Measurements from ENCODE around the gene B4GALT2. TPM values are rescaled to one million over a fixed set of nuclear protein-coding genes. Genes with fewer than 3 reads are reported as not detected.

B4GALT2 gene
- total RNA-seq, 1 experiment from 2014 or later, result 31.5 TPM

- no TSS peak for BruUV-seq (replicated peaks)
- intact Hi-C loops (cut with micrococcal nuclease; ENCODE audit: unreplicated experiment), result no loop called here
- H3K4me3 Mint-ChIP-seq (ENCODE audit: unreplicated experiment), result no peak overlapping the region
- ChIA-PET CTCF (interaction anchor here (1.2 kb wide), 1 partner anchor 25 kb away, joined by 3 read pairs; no protein-coding TSS in a partner anchor), POLR2A (no interaction called here)
- H3K4me1 Mint-ChIP-seq (ENCODE audit: low read depth, unreplicated experiment), result no peaks in the 10 kb centered on the region
- no peaks in the 10 kb centered on the region for H3K27me3 Mint-ChIP-seq (ENCODE audit: insufficient read depth, unreplicated experiment)
- H3K27me3 ChIP-seq (replicated peaks; ENCODE audit: control insufficient read depth, insufficient read depth, low read length), result no peaks in the 10 kb centered on the region
- H3K27ac Mint-ChIP-seq (ENCODE audit: unreplicated experiment), result no peak overlapping the region
- H3K36me3 Mint-ChIP-seq (ENCODE audit: insufficient read depth, unreplicated experiment), result peaks cover 13% of the 10 kb centered on the region
- no peak overlapping the region for H3K4me3 ChIP-seq (ENCODE audit: low read depth, low read length)
- TF ChIP-seq CTCF (IDR thresholded peaks at IDR 0.05; ENCODE audit: insufficient read depth in 1 of 2, low read depth in 1 of 2, low read length in 1 of 2, severe bottlenecking in 1 of 2, unreplicated experiment in 1 of 2), result no peak
- no peaks in the 10 kb centered on the region for H3K36me3 ChIP-seq (ENCODE audit: control insufficient read depth, insufficient read depth, low read length)
- DNase-seq, result no peak
- no peaks in the 10 kb centered on the region for H3K9me3 Mint-ChIP-seq (ENCODE audit: unreplicated experiment)
- H3K9me3 ChIP-seq, result no peaks in the 10 kb centered on the region
- H3K4me1 ChIP-seq, result no peaks in the 10 kb centered on the region
Measured at GRCh38 chr1:44010935-44011471, 32.0 kb downstream of the B4GALT2 start.

- Histone ChIP-seq H3K36me3 (ENCODE audit: control insufficient read depth, insufficient read depth, low read length) (no peaks in the 10 kb centered on the region), H3K9me3 (no peaks in the 10 kb centered on the region), H3K27me3 (replicated peaks; ENCODE audit: control insufficient read depth, insufficient read depth, low read length) (no peaks in the 10 kb centered on the region), H3K4me3 (ENCODE audit: low read depth, low read length) (no peak overlapping the region), H3K4me1 (no peaks in the 10 kb centered on the region)
- Mint-ChIP-seq H3K4me3 (ENCODE audit: unreplicated experiment) (no peak overlapping the region), H3K27me3 (ENCODE audit: insufficient read depth, unreplicated experiment) (no peaks in the 10 kb centered on the region), H3K4me1 (ENCODE audit: low read depth, unreplicated experiment) (no peaks in the 10 kb centered on the region), H3K9me3 (ENCODE audit: unreplicated experiment) (no peaks in the 10 kb centered on the region), H3K27ac (ENCODE audit: unreplicated experiment) (no peak overlapping the region), H3K36me3 (ENCODE audit: insufficient read depth, unreplicated experiment) (peaks cover 17% of the 10 kb centered on the region)
- ChIA-PET CTCF (no interaction called here), POLR2A (no interaction called here)
- intact Hi-C loops (cut with micrococcal nuclease; ENCODE audit: unreplicated experiment), result no loop called here
- TF ChIP-seq CTCF (IDR thresholded peaks at IDR 0.05; ENCODE audit: insufficient read depth in 1 of 2, low read depth in 1 of 2, low read length in 1 of 2, severe bottlenecking in 1 of 2, unreplicated experiment in 1 of 2), result no peak
- DNase-seq, result no peak
- no TSS peak for BruUV-seq (replicated peaks)
Measured at GRCh38 chr1:44012404-44012803, 33.4 kb downstream of the B4GALT2 start.

DNA sequence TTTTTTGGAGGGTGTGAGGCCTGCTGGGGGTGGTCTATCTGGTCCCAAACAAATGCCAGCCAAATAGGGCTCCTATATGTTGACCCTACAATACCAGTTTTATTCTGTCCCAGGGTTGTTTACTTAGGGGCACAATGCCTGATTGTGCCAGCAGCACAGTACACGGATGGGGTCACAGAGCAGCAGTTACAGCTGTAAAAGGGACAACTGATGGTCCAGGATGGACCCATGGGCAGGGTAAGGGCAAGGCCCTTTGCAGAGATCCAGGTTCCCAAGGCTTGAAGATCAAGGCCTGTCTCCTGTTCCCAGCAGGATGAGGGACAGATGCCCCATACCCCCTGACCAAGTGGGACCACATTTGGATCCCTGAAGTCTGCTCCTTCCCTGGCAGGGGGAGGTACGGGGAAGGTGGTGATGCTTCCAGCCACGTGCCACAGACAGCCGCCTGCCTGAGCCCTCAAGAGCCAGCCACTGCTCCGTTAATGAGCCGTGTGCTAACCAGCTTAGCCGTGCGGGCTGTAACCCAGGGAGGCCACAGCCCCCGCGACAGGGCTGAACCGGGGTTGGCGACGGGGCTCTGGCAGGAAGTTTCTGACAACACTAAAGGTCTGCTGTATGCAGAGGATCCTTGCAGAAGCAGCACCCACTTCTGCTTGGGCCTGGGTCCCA lies 34.1 kb downstream of the B4GALT2 start:
- Mint-ChIP-seq H3K9me3 (ENCODE audit: unreplicated experiment) (no peaks in the 10 kb centered on the region), H3K4me3 (ENCODE audit: unreplicated experiment) (no peak overlapping the region), H3K27me3 (ENCODE audit: insufficient read depth, unreplicated experiment) (no peaks in the 10 kb centered on the region), H3K4me1 (ENCODE audit: low read depth, unreplicated experiment) (no peaks in the 10 kb centered on the region), H3K36me3 (ENCODE audit: insufficient read depth, unreplicated experiment) (peaks cover 13% of the 10 kb centered on the region), H3K27ac (ENCODE audit: unreplicated experiment) (no peak overlapping the region)
- ChIA-PET POLR2A (no interaction called here), CTCF (no interaction called here)
- Histone ChIP-seq H3K27me3 (replicated peaks; ENCODE audit: control insufficient read depth, insufficient read depth, low read length) (no peaks in the 10 kb centered on the region), H3K4me3 (ENCODE audit: low read depth, low read length) (no peak overlapping the region), H3K9me3 (no peaks in the 10 kb centered on the region), H3K4me1 (no peaks in the 10 kb centered on the region), H3K36me3 (ENCODE audit: control insufficient read depth, insufficient read depth, low read length) (no peaks in the 10 kb centered on the region)
- DNase-seq, result no peak
- BruUV-seq (replicated peaks), result no TSS peak
- intact Hi-C loops (cut with micrococcal nuclease; ENCODE audit: unreplicated experiment), result no loop called here
- no peak for TF ChIP-seq CTCF (IDR thresholded peaks at IDR 0.05; ENCODE audit: insufficient read depth in 1 of 2, low read depth in 1 of 2, low read length in 1 of 2, severe bottlenecking in 1 of 2, unreplicated experiment in 1 of 2)

Data from Caco-2 (cell line).